GM12874 (cell line): ENCODE data around the gene STX19.

Experiments used
- TF ChIP-seq, protein P1 (sequence below): IDR thresholded peaks from 2 replicates; pipeline ENCODE4 v1.5.1; 2011; ENCODE audit warnings: low read depth, mild to moderate bottlenecking, control low read depth, low read length, moderate library complexity; ENCODE audit not compliant: insufficient read depth

The STX19 gene

DNA sequence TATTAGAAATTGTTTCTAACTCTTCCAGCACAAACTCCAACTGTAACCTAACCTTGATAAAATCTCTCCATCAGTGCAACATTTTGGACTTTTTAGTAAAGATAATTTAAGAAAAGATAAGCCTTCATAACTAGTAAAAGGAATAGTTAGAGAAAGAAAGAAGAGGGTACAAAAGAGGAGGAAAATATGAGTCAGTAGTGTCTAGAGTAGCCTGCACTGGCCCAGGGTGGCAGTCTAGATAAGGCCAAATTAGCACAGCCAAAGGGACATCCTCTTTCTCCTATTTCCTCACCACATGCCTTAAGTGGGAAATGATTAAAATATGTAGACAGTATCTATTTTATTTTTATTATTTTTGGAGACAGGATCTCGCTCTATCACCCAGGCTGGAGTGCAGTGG, 58.4 kb downstream of the STX19 start:
- TF ChIP-seq, protein P1, sequence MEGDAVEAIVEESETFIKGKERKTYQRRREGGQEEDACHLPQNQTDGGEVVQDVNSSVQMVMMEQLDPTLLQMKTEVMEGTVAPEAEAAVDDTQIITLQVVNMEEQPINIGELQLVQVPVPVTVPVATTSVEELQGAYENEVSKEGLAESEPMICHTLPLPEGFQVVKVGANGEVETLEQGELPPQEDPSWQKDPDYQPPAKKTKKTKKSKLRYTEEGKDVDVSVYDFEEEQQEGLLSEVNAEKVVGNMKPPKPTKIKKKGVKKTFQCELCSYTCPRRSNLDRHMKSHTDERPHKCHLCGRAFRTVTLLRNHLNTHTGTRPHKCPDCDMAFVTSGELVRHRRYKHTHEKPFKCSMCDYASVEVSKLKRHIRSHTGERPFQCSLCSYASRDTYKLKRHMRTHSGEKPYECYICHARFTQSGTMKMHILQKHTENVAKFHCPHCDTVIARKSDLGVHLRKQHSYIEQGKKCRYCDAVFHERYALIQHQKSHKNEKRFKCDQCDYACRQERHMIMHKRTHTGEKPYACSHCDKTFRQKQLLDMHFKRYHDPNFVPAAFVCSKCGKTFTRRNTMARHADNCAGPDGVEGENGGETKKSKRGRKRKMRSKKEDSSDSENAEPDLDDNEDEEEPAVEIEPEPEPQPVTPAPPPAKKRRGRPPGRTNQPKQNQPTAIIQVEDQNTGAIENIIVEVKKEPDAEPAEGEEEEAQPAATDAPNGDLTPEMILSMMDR: no peak

DNA sequence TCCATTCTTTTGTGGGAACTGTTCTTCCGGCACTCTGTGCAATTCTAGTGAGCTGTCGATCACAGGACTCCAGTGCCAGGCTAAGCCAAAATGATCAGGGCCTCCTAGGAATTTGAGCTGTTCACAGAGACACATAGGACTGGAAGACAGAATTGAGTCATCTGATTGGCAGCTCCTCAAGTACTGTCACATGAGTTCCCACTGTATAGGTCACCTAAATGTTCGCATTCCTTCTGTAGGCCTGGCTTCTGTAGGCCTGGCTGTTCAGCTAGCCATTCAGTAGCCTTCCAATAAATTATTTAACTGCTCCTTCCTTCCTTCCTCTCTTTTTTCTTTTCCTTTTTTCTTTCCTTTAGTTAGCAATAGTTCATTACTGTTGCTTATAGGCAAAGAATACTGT, 59.0 kb downstream of the STX19 start:
- TF ChIP-seq, protein P1: no peak
